ENCODE data around the gene DAPK1. TPM values are rescaled to one million over a fixed set of nuclear protein-coding genes. Genes with fewer than 3 reads are reported as not detected.
"Not testable (repeated sequence)": the region's sequence is repeated elsewhere in the genome, so short reads cannot be mapped to it uniquely, and the experiment has no call there.

The DAPK1 gene
- total RNA-seq, 4 donors from 2014 or later, result 14.5 to 28.3 (median 20.7) TPM

- Histone ChIP-seq H3K4me3 (no peak overlapping the region), H3K9me3 (peaks cover 0 to 5% of the 10 kb centered on the region in 2 donors), H3K27ac (no peak overlapping the region), H3K4me1 (no peaks in the 10 kb centered on the region), H3K27me3 (peaks cover 8% of the 10 kb centered on the region), H3K36me3 (no peaks in the 10 kb centered on the region)
- in situ Hi-C loops (cut with MboI; ENCODE audit: low pct_ligation_motif_present in 1 of 4, low pct_unique_long_range_greater_than_20kb in 1 of 4, low sequenced_read_pairs in 3 of 4), result no loop called here
- TF ChIP-seq, protein P1, sequence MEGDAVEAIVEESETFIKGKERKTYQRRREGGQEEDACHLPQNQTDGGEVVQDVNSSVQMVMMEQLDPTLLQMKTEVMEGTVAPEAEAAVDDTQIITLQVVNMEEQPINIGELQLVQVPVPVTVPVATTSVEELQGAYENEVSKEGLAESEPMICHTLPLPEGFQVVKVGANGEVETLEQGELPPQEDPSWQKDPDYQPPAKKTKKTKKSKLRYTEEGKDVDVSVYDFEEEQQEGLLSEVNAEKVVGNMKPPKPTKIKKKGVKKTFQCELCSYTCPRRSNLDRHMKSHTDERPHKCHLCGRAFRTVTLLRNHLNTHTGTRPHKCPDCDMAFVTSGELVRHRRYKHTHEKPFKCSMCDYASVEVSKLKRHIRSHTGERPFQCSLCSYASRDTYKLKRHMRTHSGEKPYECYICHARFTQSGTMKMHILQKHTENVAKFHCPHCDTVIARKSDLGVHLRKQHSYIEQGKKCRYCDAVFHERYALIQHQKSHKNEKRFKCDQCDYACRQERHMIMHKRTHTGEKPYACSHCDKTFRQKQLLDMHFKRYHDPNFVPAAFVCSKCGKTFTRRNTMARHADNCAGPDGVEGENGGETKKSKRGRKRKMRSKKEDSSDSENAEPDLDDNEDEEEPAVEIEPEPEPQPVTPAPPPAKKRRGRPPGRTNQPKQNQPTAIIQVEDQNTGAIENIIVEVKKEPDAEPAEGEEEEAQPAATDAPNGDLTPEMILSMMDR (IDR thresholded peaks at IDR 0.05), result no peak
- TF ChIP-seq POLR2A (IDR thresholded peaks at IDR 0.05) (no peak), POLR2AphosphoS5 (IDR thresholded peaks at IDR 0.05) (no peak), EP300 (IDR thresholded peaks at IDR 0.05; ENCODE audit: low read depth) (no peak)
- intact Hi-C loops (cut with DNase I; ENCODE audit: low total_unique reads), result no loop called here
- WGBS, 2 donors (ENCODE audit: low coverage in 1 of 2), result 79% methylated on average over 2 to 3 of the region's 3 CpGs
- no peak for DNase-seq
These were observed 242.5 kb downstream of the DAPK1 start for GRCh38 chr9:87740209-87740608.

DNA sequence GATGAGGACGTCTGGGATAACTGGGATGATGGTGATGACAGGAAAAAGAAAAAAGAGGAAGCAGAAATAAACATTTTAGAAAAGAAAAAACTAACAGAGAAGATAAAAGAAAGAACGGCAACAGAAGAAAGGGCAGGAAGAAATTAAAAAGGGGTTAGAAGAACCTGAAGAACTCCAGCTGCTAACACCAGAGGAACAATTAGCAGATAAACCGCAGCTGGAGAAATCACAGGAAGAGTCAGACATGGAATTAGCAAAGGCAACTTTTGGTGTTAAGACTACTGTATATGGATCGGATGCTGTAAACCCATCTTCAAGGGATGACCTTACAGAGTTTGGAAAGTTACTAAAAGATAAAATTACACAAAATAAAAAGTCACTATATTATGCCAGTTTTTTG is 243.7 kb downstream of the DAPK1 start:
- Histone ChIP-seq H3K27me3 (peaks cover 8% of the 10 kb centered on the region), H3K27ac (no peak overlapping the region), H3K4me1 (no peaks in the 10 kb centered on the region), H3K9me3 (peaks cover 0 to 5% of the 10 kb centered on the region in 2 donors), H3K4me3 (no peak overlapping the region), H3K36me3 (no peaks in the 10 kb centered on the region)
- 55 to 57% methylated on average over 4 of the region's 4 CpGs for WGBS, 2 donors (ENCODE audit: low coverage in 1 of 2)
- in situ Hi-C loops (cut with MboI; ENCODE audit: low pct_ligation_motif_present in 1 of 4, low pct_unique_long_range_greater_than_20kb in 1 of 4, low sequenced_read_pairs in 3 of 4) (no loop called here), intact Hi-C loops (cut with DNase I; ENCODE audit: low total_unique reads) (no loop called here)
- DNase-seq, result no peak
- TF ChIP-seq POLR2A (IDR thresholded peaks at IDR 0.05) (no peak), EP300 (IDR thresholded peaks at IDR 0.05; ENCODE audit: low read depth) (no peak), POLR2AphosphoS5 (IDR thresholded peaks at IDR 0.05) (no peak)
- TF ChIP-seq, protein P1 (IDR thresholded peaks at IDR 0.05), result no peak

DNA sequence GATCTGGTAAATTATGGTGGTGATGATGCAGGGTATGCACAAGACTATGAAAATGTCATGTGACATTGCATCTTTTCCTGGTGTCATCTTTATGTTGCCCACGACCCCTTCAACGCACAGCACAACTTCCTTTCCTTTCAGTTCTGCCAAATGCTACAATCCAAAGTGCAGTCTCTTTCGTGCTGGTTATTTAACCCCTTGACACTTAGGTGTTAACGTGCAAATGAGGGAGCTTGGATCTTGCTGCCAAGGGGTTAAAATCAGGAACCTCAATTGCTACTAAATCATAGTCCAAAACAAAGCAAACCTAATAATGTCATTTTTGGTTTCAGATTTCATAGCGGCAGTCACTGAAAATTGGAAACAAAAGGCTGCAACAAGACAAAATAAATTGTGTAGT is 244.2 kb downstream of the DAPK1 start:
- intact Hi-C loops (cut with DNase I; ENCODE audit: low total_unique reads), result no loop called here
- TF ChIP-seq POLR2AphosphoS5 (IDR thresholded peaks at IDR 0.05) (no peak), POLR2A (IDR thresholded peaks at IDR 0.05) (no peak), EP300 (IDR thresholded peaks at IDR 0.05; ENCODE audit: low read depth) (no peak)
- TF ChIP-seq, protein P1 (IDR thresholded peaks at IDR 0.05), result no peak

DNA sequence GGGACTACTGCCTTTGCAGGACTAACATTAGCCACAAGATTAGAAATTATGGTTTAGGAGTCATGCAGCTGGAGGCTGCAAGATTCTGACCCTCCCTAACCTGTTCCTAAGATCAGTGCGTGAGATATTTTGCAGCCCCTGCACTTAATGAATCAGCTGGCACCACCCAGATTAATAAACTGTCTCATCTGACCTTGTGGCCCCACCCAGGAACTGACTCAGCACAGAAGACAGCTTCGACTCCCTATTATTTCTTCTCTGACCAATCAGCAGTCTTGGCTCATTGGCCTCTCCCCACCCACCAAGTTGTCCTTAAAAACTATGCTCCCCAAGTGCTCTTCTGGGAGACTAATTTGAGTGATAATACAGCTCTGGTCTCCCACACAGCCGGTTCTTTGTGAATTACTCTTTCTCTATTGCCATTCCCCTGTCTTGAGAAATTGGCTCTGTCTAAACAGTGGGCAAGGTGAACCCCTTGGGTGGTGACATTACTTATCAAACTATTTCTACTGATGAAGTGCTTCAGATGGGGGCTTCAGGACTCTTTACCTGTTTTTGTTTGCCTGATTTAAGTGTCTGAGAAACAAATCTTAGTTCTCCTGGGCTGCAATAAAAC is 245.3 kb downstream of the DAPK1 start:
- intact Hi-C loops (cut with DNase I; ENCODE audit: low total_unique reads) (no loop called here), in situ Hi-C loops (cut with MboI; ENCODE audit: low pct_ligation_motif_present in 1 of 4, low pct_unique_long_range_greater_than_20kb in 1 of 4, low sequenced_read_pairs in 3 of 4) (no loop called here)
- Histone ChIP-seq H3K9me3 (peaks cover 0 to 5% of the 10 kb centered on the region in 2 donors), H3K27ac (no peak overlapping the region), H3K36me3 (no peaks in the 10 kb centered on the region), H3K4me1 (no peaks in the 10 kb centered on the region), H3K27me3 (peaks cover 4% of the 10 kb centered on the region), H3K4me3 (no peak overlapping the region)
- WGBS, 2 donors (ENCODE audit: low coverage in 1 of 2), result 60 to 85% methylated on average over 1 to 3 of the region's 3 CpGs
- no peak for DNase-seq
- TF ChIP-seq, protein P1 (IDR thresholded peaks at IDR 0.05), result no peak
- TF ChIP-seq POLR2A (IDR thresholded peaks at IDR 0.05) (no peak), POLR2AphosphoS5 (IDR thresholded peaks at IDR 0.05) (no peak), EP300 (IDR thresholded peaks at IDR 0.05; ENCODE audit: low read depth) (no peak)

More for the DNA sequence above, 244.2 kb downstream of the DAPK1 start:
- H3K4me3 ChIP-seq, result no peak overlapping the region
- WGBS, 2 donors (ENCODE audit: low coverage in 1 of 2), result 16 to 28% methylated on average over 5 of the region's 5 CpGs
- peaks cover 0 to 5% of the 10 kb centered on the region in 2 donors for H3K9me3 ChIP-seq
- no peaks in the 10 kb centered on the region for H3K36me3 ChIP-seq
- no peak for DNase-seq
- in situ Hi-C loops (cut with MboI; ENCODE audit: low pct_ligation_motif_present in 1 of 4, low pct_unique_long_range_greater_than_20kb in 1 of 4, low sequenced_read_pairs in 3 of 4), result no loop called here
- H3K4me1 ChIP-seq, result no peaks in the 10 kb centered on the region
- H3K27ac ChIP-seq, result no peak overlapping the region
- peaks cover 5% of the 10 kb centered on the region for H3K27me3 ChIP-seq

GRCh38 chr9:87744247-87744646 is 246.6 kb downstream of the DAPK1 start:
- H3K9me3 ChIP-seq; H3K4me3 ChIP-seq; H3K4me1 ChIP-seq; H3K27me3 ChIP-seq; intact Hi-C loops (cut with DNase I; ENCODE audit: low total_unique reads); in situ Hi-C loops (cut with MboI; ENCODE audit: low pct_ligation_motif_present in 1 of 4, low pct_unique_long_range_greater_than_20kb in 1 of 4, low sequenced_read_pairs in 3 of 4); H3K36me3 ChIP-seq; DNase-seq; H3K27ac ChIP-seq: not testable (repeated sequence)
- WGBS, 2 donors (ENCODE audit: low coverage in 1 of 2), result 87 to 91% methylated on average over 4 to 7 of the region's 7 CpGs

Data from transverse colon (tissue), 4 donors.